ENCODE measurements around the gene ABCC8.

DNA sequence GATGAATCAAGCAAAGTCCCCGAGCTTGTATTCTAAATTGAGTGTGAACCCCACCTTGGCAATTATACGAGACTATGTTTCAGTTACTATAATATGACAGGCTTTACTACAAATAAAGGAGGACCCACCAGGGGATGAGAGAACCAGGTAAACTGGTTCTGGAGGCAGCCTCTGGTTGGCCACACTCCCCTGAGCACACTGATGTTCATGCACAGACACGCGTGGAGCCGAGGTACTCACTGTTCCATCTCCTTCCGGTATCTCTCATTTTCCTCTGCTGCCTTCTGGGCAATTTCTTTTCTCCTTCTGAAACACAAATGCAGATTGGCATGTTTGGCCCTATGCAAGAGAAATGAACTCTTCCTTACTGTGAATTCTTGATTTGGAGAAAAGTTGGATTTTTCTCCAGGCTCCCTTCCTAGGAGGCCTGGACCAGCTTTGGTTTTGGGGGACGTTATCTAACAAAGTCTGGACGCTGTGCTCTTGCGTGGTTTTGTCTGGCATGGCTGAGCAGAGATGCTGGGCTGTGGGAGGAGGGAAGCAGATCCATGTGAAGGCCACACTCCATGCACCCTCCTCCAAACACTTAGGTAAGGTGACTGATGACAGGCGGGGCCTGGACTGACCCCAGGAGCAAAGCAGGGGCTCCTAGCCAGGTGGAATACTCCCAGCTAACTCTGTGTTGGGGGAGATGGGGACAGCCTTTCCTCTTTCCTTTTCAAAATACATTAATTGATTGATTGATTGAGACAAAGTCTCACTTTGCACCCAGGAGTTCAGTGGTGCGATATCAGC lies 44.7 kb upstream of the ABCC8 start:
- TF ChIP-seq POLR2A (IDR thresholded peaks at IDR 0.05; ENCODE audit: low read length) (no peak), GATA1 (IDR thresholded peaks at IDR 0.05; ENCODE audit: low read depth, low read length) (no peak)

All from erythroblast (primary cell).